GM19193 (cell line): ENCODE data around the gene HMGCS1.

Experiments used
- POLR2A ChIP-seq: IDR thresholded peaks from 4 replicates; pipeline ENCODE4 v1.6.1; 2011; ENCODE audit not compliant: insufficient read depth, insufficient read length; ENCODE audit errors: extremely low read depth

The HMGCS1 gene

DNA sequence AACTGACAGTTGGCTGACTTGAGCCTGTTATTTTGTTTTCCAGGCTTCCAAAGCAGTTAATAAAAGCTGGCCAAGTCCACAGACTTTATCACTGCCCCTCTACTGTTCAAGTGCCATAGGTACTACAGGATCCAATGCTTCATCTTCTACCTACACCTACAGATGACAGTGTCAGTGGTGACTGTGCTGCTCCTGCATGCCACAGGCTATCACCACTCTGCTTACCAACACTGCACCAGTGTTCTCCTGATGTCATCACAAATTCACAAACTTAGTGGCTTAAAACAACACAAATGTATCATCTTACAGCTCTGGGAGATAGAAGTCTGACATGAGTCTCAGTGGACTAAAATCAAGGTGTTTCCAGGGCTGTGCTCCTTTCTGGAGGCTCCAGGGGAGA is 26.6 kb downstream of the HMGCS1 start:
- TF ChIP-seq POLR2A: no peak

DNA sequence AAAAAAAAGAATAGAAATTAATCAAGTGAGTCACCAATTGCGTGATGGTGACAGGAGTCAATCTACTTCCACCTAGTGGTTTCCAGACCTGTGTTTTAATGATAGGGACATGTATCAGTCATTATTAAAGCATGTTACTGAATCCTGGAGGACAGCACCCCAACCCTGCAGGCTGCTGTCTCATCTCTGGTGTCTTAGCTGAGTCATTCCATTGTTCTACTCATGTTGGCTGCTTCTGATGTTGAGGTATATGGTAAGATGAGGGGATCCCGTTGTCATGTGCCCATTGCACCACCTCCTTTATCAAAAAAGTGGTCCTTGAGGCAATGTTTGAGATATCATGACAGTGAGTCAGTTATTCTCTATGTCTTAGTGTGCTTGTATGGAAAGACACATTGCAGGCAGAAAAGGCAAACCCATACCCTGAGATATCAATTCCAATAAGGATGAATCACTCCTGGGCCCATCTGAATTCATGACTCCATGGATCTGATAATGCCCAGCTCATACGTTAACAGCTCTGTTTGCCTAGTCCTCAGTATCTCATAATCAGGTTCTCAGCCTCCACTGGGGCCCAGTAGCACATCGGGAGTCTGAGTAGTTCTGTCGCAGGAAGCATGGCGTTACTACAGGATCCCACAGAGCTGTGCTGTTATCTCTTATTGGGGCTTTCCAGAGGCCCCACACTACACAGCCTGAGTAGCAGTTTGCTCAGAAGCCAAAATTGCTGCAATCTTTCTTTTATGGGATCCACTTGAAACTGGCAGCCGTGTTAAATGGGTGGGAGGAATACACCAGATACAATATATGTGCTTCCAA is 31.2 kb downstream of the HMGCS1 start:
- TF ChIP-seq POLR2A: no peak

DNA sequence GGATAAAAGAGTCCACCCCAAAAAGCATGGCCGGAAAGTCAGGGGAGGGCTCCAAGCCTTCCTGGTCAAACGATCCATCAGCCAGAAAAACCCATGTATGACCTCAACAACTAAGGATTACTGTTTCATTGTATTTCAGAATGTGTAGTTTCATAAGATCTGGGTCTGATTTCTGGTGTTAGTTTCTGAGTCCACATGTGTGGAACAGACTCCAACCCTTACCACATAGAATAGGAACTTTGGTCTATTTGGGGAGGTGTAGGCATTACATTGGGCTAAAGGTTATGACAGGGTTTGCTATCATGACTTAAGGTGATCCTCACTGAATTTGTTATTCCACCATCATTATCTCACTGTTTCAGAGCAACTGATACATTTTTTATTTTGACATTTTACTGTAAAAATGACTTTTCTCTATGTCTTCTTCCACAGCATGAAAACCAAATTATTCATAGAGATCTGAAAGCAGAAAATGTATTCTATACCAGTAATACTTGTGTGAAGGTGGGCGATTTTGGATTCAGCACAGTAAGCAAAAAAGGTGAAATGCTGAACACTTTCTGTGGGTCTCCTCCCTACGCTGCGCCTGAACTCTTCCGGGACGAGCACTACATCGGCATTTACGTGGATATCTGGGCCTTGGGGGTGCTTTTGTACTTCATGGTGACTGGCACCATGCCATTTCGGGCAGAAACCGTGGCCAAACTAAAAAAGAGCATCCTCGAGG is 33.5 kb downstream of the HMGCS1 start:
- TF ChIP-seq POLR2A: no peak

DNA sequence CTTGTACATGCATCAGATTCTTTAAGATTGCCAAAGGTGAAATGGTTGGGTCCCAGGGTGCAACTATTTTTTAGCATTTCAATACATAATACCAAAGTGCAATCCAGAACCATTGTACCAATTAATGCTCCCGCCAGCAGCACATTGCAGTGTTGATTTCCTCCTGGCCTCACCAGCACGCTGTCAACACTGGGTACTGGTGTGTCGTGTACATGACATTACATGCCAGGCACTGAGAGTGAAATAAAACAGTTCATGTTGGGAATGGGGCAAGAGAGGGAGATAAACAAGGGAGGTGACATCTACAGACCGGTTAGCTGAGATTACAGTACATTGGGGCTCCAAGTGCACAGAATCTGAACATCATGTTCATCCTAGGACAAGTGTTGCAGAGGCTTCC is 37.8 kb downstream of the HMGCS1 start:
- no peak for TF ChIP-seq POLR2A

DNA sequence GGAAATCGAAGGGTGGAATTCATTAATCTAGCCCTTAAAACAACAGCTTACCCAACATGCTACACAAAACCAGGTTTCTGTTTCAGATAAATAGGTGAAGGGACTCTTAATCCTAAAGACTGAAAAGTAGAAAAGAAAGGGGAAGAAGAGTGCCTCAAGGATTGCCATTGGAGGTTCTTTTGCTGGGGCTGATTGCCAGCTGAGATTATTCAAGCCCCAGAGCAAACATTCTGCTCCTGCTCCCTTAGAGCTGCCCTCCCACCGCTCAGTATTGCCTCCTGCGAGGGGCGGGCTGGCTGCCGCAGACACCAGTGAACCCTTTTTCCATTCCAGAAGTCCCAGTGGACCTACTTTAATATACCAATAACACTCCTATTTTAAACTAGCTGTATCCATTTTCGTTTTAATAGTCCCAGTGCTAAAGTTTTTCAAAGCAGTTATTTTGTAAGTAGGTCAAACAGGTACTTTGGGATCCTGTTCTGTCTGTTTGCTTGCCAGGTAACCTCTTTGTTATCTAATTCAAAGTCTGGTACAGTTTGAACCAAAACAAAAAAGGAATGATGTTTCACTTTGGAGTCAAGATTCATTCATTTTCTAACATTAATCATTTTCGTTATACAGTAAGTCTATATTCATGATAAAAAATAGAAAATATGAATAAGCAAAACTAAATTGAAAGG is 38.6 kb downstream of the HMGCS1 start:
- no peak for TF ChIP-seq POLR2A

DNA sequence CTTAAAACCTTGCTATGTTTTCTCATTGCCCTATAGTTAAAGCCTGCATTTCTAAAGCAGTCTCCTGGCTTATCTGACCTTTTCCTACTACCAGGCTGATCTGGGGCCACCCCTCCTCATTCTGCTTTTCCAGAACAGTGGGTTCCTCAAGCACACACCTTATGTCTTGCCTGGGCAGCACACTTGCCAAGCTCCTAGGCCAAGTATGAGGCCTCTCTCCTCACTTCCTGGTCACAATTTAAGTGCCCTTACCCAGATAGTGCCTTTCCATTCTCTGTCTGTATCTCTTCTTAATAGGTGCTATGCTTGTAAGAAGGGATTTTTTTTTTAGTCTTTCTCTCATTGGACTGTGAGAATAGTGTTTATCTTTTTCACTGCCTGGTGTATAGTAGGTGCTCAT is 39.7 kb downstream of the HMGCS1 start:
- TF ChIP-seq POLR2A: no peak

DNA sequence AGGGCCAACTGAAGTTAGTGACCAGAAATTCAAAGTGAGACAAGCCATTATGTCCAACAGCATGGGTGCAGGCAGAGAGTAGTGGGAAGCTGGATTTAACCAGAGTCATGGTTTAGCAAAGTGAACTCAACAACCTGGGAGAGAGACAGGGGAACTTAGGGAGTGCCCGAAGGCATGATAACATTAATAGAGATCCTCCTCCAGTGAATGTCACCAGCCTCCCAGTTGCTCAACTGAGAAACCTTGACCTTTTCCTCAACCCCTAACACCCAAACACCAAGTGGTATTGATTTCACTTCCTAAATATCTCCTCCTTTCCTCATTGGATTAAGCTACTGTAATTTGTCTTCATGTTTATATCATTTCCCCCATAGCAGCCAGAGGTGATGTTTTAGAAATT is 42.6 kb downstream of the HMGCS1 start:
- no peak for TF ChIP-seq POLR2A

DNA sequence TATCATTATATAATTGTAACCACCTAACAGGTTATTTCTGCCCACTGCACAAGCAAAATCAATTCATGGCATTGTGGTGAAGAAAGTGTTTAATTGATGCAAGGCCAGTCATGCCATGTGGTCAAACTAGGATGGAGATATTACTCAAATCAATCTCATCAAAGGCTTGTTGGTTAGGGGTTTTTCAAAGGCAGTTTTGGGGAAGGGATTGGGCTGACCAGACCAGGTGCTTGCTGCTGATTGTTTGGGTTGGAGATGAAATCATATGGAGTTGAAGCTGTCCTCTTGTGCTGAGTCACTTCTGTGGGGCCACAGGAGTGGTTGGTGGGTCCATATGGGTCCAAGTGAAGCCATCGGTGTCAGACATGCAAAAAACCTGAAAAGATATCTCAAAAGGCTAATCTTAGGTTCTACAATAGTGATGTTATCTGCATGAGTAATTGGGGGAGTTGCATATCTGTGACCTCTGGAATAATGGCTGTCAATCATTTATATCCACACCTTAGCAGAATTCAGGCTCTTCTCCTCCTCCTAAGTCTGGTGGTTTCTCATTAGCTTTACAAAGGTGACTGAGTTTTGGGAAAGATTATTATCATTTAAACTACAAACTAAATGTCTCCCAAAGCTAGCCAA is 44.9 kb downstream of the HMGCS1 start:
- TF ChIP-seq POLR2A: no peak

DNA sequence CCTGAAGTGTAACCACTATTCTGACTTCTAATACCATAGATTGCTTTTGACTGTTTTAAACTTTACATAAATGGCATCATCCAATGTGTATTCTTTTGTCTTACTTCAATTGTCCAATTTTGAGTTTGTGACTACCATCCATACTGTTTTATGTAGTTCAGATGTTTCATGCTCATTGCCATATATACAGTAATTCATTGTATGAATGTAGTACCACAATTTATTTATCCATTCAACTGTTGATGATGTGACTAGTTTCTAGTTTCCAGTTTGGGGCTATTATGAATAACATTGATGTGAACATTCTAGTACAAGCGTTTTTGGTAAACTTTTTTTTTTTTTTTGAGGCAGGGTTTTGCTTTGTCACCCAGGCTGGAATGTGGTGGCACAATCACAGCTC is 55.1 kb downstream of the HMGCS1 start:
- TF ChIP-seq POLR2A: no peak

DNA sequence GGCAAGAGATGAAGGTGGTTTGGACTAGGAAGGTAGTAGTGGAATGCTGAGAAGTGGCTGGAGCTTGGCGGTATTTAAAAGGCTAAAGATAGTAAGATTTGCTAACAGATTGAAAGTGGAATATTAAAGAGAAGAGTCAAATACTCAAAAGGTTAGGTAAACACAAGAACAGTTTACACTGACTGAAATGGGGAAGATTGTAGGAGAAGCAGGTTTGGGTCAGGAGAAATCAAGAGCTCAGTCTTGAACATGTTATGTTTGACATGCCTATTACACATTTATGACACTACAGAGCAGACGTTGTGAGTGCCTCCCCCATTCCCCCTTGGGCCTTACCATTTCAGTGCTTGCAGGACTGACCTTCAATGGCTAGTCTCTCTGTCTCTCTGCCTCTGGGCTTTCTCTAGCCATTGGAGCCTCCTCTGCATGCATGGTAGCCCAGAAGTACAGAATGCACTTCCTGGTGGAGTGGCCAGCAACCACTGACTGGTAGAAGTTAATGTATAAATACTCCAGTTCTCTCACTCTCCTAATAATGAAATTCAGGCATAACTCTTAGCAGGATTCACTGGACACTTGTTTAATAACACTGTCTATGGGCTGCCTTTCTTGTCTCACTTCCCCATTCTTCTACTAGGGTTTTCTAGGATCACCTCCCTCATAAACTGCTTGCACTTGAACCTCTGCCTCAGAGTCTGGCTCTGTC is 56.8 kb downstream of the HMGCS1 start:
- TF ChIP-seq POLR2A: no peak

DNA sequence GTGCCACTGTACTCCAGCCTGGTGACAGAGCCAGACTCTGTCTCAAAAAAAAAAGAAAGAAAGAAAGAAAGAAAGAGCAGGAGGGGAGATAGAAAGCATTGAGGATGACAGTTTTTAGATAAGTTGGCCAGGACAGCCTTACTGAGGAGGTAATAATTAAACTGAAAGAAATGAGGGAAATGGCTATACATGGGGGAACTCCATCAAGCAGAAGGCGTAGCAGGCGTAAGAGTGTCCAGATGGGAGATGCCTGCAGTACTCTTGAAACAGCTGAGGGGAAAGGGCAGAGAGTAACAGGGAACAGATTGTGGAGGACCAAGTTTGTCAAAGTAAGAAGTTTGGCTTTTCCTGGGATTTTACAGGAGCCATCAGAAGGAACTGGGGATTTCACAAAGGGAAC is 57.5 kb downstream of the HMGCS1 start:
- TF ChIP-seq POLR2A: no peak

DNA sequence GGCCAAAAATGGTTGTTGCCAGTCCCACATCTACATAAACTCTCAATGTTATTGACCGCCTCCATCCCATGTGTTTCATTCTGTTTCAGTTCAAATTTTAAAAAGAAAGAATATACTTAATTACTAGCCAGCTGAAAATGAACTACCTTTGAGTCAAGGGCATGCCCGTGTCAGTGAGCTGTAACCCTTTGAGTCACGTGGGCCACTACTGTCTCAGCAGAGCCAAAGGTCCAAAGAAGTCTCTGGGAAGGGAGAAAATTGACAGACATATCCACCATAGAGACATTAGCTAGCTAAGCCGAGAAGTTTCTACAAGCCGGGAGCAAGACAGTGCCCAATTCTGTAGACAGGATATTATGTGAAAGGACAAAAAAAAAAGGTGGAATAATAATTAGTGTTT is 61.5 kb downstream of the HMGCS1 start:
- TF ChIP-seq POLR2A: no peak

DNA sequence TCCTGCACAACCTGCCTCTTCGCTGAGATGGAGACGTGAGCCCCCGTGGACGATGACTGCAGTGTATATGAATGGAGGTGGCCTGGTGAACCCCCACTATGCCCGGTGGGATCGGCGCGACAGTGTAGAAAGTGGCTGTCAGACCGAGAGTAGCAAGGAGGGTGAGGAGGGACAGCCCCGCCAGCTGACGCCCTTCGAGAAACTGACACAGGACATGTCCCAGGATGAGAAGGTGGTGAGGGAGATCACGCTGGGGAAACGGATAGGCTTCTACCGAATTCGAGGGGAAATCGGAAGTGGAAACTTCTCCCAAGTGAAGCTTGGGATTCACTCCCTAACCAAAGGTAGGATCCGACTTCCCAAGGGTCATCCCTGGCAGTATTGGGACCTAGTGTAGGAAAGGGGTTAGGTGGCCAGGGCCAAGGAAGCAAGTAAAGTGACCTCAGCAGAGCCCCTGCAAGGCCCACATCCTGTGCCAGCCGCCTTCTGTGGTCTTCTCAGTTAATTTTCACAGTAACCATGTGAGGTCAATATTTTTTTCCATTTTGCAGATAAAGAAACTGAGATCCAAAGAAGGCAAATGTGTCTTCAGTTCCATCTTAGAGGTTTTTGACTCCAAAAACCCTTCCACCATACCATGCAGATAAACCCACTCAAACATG is 67.4 kb downstream of the HMGCS1 start:
- no peak for TF ChIP-seq POLR2A
